ENCODE data around the gene DLD. TPM values are rescaled to one million over a fixed set of nuclear protein-coding genes. Genes with fewer than 3 reads are reported as not detected.
"Not testable (repeated sequence)": the region's sequence is repeated elsewhere in the genome, so short reads cannot be mapped to it uniquely, and the experiment has no call there.

DLD gene
- polyA plus RNA-seq, 4 donors, result 45.4 to 153 (median 84.0) TPM

GRCh38 chr7:107891636-107892366 lies 818 bp downstream of the DLD start:
- Histone ChIP-seq H3K27ac (ENCODE audit: low read depth in 1 of 3, low read length in 2 of 3) (peak overlapping the region; percentile 87 to 96 (median 92)), H3K9me3 (ENCODE audit: control insufficient read depth in 2 of 2, insufficient read depth in 1 of 2, low read depth in 1 of 2, low read length in 1 of 2) (no peaks in the 10 kb centered on the region), H3K4me3 (ENCODE audit: low read depth in 1 of 3, low read length in 3 of 3) (peak overlapping the region; percentile 68 to 91 (median 79)), H3K27me3 (ENCODE audit: control insufficient read depth in 3 of 3, insufficient read depth in 3 of 3, low read length in 3 of 3) (no peaks in the 10 kb centered on the region), H3K4me1 (ENCODE audit: control insufficient read depth in 3 of 3, insufficient read depth in 2 of 3, low read depth in 1 of 3, low read length in 2 of 3) (peaks cover 0 to 10% (median 2%) of the 10 kb centered on the region in 3 donors), H3K36me3 (ENCODE audit: control insufficient read depth in 3 of 3, insufficient read depth in 2 of 3, low read depth in 1 of 3, low read length in 3 of 3) (peaks cover 0 to 4% (median 0%) of the 10 kb centered on the region in 3 donors)
- FAIRE-seq, result no peak
- DNase-seq, result peak in 1 of 2 donors; percentile 25
- WGBS, 3 donors, result 10 to 26% (median 15%) methylated on average over 9 of the region's 9 CpGs

GRCh38 chr7:107892367-107892741 lies 1.4 kb downstream of the DLD start:
- H3K36me3 ChIP-seq (ENCODE audit: control insufficient read depth in 3 of 3, insufficient read depth in 2 of 3, low read depth in 1 of 3, low read length in 3 of 3); FAIRE-seq; H3K9me3 ChIP-seq (ENCODE audit: control insufficient read depth in 2 of 2, insufficient read depth in 1 of 2, low read depth in 1 of 2, low read length in 1 of 2); H3K27me3 ChIP-seq (ENCODE audit: control insufficient read depth in 3 of 3, insufficient read depth in 3 of 3, low read length in 3 of 3); DNase-seq; H3K27ac ChIP-seq (ENCODE audit: low read depth in 1 of 3, low read length in 2 of 3): not testable (repeated sequence)
- Histone ChIP-seq H3K4me1 (ENCODE audit: control insufficient read depth in 3 of 3, insufficient read depth in 2 of 3, low read depth in 1 of 3, low read length in 2 of 3) (peaks cover 0 to 10% (median 2%) of the 10 kb centered on the region in 3 donors), H3K4me3 (ENCODE audit: low read depth in 1 of 3, low read length in 3 of 3) (peak overlapping the region in 2 of 3 donors; percentile 79 to 91)
- WGBS, 3 donors, result 80 to 86% (median 85%) methylated on average over 8 of the region's 8 CpGs

DNA sequence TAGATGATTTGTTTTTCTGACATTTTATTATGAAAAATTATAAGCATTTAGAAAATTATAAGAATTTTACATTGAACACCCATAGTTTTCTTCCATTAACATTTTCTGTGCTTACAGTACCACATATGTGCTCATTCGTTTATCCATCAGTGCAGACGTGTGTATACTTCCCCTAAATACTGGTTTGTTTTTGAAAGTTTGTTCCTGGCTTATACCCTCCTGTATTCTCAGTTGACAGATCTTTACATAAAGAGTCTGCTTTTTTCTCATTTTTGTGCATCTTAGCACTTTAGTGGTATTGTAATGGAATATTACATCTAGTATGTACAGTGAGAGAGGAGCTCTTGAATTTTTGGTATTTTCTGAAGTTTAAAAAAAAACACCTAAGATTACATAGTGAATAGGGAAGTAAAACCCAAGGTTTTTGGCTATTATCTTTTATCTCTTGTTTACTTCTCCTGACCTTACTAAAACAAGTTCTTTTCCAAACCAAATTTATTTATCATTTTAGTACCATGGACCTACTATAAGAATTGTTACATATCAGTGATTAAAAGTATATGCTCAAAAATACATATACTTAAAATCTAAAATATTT lies 8.1 kb downstream of the DLD start:
- FAIRE-seq (no peak), DNase-seq (no peak)
- H3K4me1 ChIP-seq (ENCODE audit: control insufficient read depth in 3 of 3, insufficient read depth in 2 of 3, low read depth in 1 of 3, low read length in 2 of 3), result no peaks in the 10 kb centered on the region
- WGBS, 3 donors, result 70 to 75% (median 75%) methylated on average over 2 of the region's 2 CpGs
- no peak overlapping the region for H3K4me3 ChIP-seq (ENCODE audit: low read depth in 1 of 3, low read length in 3 of 3)
- no peaks in the 10 kb centered on the region for H3K9me3 ChIP-seq (ENCODE audit: control insufficient read depth in 2 of 2, insufficient read depth in 1 of 2, low read depth in 1 of 2, low read length in 1 of 2)
- H3K27me3 ChIP-seq (ENCODE audit: control insufficient read depth in 3 of 3, insufficient read depth in 3 of 3, low read length in 3 of 3), result no peaks in the 10 kb centered on the region
- H3K27ac ChIP-seq (ENCODE audit: low read depth in 1 of 3, low read length in 2 of 3), result no peak overlapping the region
- peaks cover 0 to 13% (median 9%) of the 10 kb centered on the region in 3 donors for H3K36me3 ChIP-seq (ENCODE audit: control insufficient read depth in 3 of 3, insufficient read depth in 2 of 3, low read depth in 1 of 3, low read length in 3 of 3)

GRCh38 chr7:107900496-107901015 lies 9.6 kb downstream of the DLD start:
- H3K36me3 ChIP-seq (ENCODE audit: control insufficient read depth in 3 of 3, insufficient read depth in 2 of 3, low read depth in 1 of 3, low read length in 3 of 3), result peaks cover 0 to 13% (median 11%) of the 10 kb centered on the region in 3 donors
- H3K4me1 ChIP-seq (ENCODE audit: control insufficient read depth in 3 of 3, insufficient read depth in 2 of 3, low read depth in 1 of 3, low read length in 2 of 3), result no peaks in the 10 kb centered on the region
- H3K27ac ChIP-seq (ENCODE audit: low read depth in 1 of 3, low read length in 2 of 3), result no peak overlapping the region
- WGBS, 3 donors, result 72 to 84% (median 77%) methylated on average over 1 of the region's 1 CpG
- H3K9me3 ChIP-seq (ENCODE audit: control insufficient read depth in 2 of 2, insufficient read depth in 1 of 2, low read depth in 1 of 2, low read length in 1 of 2), result no peaks in the 10 kb centered on the region
- no peak for DNase-seq
- no peak overlapping the region for H3K4me3 ChIP-seq (ENCODE audit: low read depth in 1 of 3, low read length in 3 of 3)
- no peak for FAIRE-seq
- H3K27me3 ChIP-seq (ENCODE audit: control insufficient read depth in 3 of 3, insufficient read depth in 3 of 3, low read length in 3 of 3), result no peaks in the 10 kb centered on the region

DNA sequence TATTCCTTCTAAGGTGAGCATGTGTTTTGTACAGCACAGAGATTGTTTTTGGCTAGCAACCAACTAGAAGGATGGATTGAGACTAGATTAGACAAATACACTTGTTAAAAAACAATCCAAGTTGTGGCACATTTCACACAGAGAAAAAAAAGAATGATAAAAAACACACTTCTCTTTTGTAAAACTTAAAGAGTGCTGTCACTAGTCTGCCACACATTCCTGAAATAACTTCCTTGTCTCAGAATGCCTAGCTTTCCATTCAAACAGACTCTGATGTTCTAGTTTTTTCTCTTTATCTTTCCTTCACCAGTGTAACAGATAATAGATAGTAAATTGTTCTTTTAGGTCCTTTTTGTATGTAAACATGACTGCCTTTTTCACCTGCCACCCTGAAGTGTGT lies 11.4 kb downstream of the DLD start:
- H3K4me1 ChIP-seq (ENCODE audit: control insufficient read depth in 3 of 3, insufficient read depth in 2 of 3, low read depth in 1 of 3, low read length in 2 of 3), result no peaks in the 10 kb centered on the region
- no peaks in the 10 kb centered on the region for H3K9me3 ChIP-seq (ENCODE audit: control insufficient read depth in 2 of 2, insufficient read depth in 1 of 2, low read depth in 1 of 2, low read length in 1 of 2)
- no peak for FAIRE-seq
- no peak overlapping the region for H3K27ac ChIP-seq (ENCODE audit: low read depth in 1 of 3, low read length in 2 of 3)
- DNase-seq, result no peak
- H3K4me3 ChIP-seq (ENCODE audit: low read depth in 1 of 3, low read length in 3 of 3), result no peak overlapping the region
- H3K27me3 ChIP-seq (ENCODE audit: control insufficient read depth in 3 of 3, insufficient read depth in 3 of 3, low read length in 3 of 3), result no peaks in the 10 kb centered on the region
- H3K36me3 ChIP-seq (ENCODE audit: control insufficient read depth in 3 of 3, insufficient read depth in 2 of 3, low read depth in 1 of 3, low read length in 3 of 3), result peaks cover 6 to 19% (median 13%) of the 10 kb centered on the region in 3 donors

- Histone ChIP-seq H3K36me3 (ENCODE audit: control insufficient read depth in 3 of 3, insufficient read depth in 2 of 3, low read depth in 1 of 3, low read length in 3 of 3) (peaks cover 8 to 32% (median 14%) of the 10 kb centered on the region in 3 donors), H3K4me3 (ENCODE audit: low read depth in 1 of 3, low read length in 3 of 3) (no peak overlapping the region), H3K27ac (ENCODE audit: low read depth in 1 of 3, low read length in 2 of 3) (no peak overlapping the region), H3K27me3 (ENCODE audit: control insufficient read depth in 3 of 3, insufficient read depth in 3 of 3, low read length in 3 of 3) (no peaks in the 10 kb centered on the region), H3K4me1 (ENCODE audit: control insufficient read depth in 3 of 3, insufficient read depth in 2 of 3, low read depth in 1 of 3, low read length in 2 of 3) (no peaks in the 10 kb centered on the region), H3K9me3 (ENCODE audit: control insufficient read depth in 2 of 2, insufficient read depth in 1 of 2, low read depth in 1 of 2, low read length in 1 of 2) (no peaks in the 10 kb centered on the region)
- FAIRE-seq (no peak), DNase-seq (no peak)
- 91 to 100% (median 97%) methylated on average over 2 of the region's 2 CpGs for WGBS, 3 donors
These were observed 16.8 kb downstream of the DLD start for GRCh38 chr7:107907790-107908189.

DNA sequence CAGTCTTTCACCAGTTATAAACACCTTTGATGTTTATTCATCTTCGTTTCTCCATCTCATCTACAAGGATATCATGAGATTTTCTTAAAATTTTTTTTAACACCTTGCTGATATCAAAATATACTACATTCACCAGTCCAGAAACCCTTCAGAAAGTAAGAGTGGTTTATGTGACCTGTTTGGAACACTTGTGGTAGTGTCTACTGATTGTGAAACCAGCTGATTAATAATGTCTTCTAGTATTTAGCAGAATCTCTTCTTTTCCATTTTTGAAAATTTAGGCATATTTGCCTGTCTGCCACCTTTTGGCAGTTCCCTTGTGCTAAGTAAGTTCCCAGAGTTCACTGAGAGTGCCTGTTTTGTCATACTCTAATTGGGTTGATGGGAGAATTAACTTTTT lies 18.5 kb downstream of the DLD start:
- Histone ChIP-seq H3K36me3 (ENCODE audit: control insufficient read depth in 3 of 3, insufficient read depth in 2 of 3, low read depth in 1 of 3, low read length in 3 of 3) (peaks cover 8 to 24% (median 10%) of the 10 kb centered on the region in 3 donors), H3K4me1 (ENCODE audit: control insufficient read depth in 3 of 3, insufficient read depth in 2 of 3, low read depth in 1 of 3, low read length in 2 of 3) (no peaks in the 10 kb centered on the region), H3K4me3 (ENCODE audit: low read depth in 1 of 3, low read length in 3 of 3) (no peak overlapping the region), H3K27me3 (ENCODE audit: control insufficient read depth in 3 of 3, insufficient read depth in 3 of 3, low read length in 3 of 3) (no peaks in the 10 kb centered on the region), H3K9me3 (ENCODE audit: control insufficient read depth in 2 of 2, insufficient read depth in 1 of 2, low read depth in 1 of 2, low read length in 1 of 2) (no peaks in the 10 kb centered on the region), H3K27ac (ENCODE audit: low read depth in 1 of 3, low read length in 2 of 3) (no peak overlapping the region)
- 86 to 89% (median 87%) methylated on average over 1 of the region's 1 CpG for WGBS, 3 donors
- DNase-seq (no peak), FAIRE-seq (no peak)

DNA sequence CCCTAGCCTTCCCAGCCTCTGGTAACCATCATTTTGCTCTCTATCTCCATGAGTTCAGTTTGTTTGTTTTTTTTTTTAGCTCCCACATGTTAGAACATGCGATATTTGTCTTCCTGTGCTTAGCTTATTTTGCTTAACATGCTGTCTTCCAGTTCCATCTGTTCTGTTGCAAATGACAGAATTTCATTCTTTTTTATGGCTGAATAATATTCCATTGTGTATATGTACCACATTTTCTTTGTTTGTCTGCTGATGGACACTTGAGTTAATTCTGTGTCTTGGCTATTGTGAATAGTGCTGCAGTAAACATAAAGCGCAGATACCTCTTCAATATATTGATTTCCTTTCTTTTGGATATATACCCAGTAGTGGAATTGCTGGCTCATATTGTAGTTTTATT lies 21.0 kb downstream of the DLD start:
- no peak overlapping the region for H3K4me3 ChIP-seq (ENCODE audit: low read depth in 1 of 3, low read length in 3 of 3)
- H3K27ac ChIP-seq (ENCODE audit: low read depth in 1 of 3, low read length in 2 of 3), result no peak overlapping the region
- H3K36me3 ChIP-seq (ENCODE audit: control insufficient read depth in 3 of 3, insufficient read depth in 2 of 3, low read depth in 1 of 3, low read length in 3 of 3), result peaks cover 6 to 19% (median 15%) of the 10 kb centered on the region in 3 donors
- DNase-seq (no peak), FAIRE-seq (no peak)
- H3K9me3 ChIP-seq (ENCODE audit: control insufficient read depth in 2 of 2, insufficient read depth in 1 of 2, low read depth in 1 of 2, low read length in 1 of 2), result no peaks in the 10 kb centered on the region
- H3K27me3 ChIP-seq (ENCODE audit: control insufficient read depth in 3 of 3, insufficient read depth in 3 of 3, low read length in 3 of 3), result no peaks in the 10 kb centered on the region
- H3K4me1 ChIP-seq (ENCODE audit: control insufficient read depth in 3 of 3, insufficient read depth in 2 of 3, low read depth in 1 of 3, low read length in 2 of 3), result no peaks in the 10 kb centered on the region
- 78 to 98% (median 95%) methylated on average over 2 of the region's 2 CpGs for WGBS, 3 donors

Measured in small intestine (tissue), 7 donors.